ENCODE measurements around the gene PKP4. TPM values are rescaled to one million over a fixed set of nuclear protein-coding genes. Genes with fewer than 3 reads are reported as not detected.

The PKP4 gene
- total RNA-seq, 1 experiment from 2014 or later, result 55.2 TPM

GRCh38 chr2:158603205-158603604 is 146.5 kb downstream of the PKP4 start:
- intact Hi-C loops (cut with micrococcal nuclease), result no loop called here
- H2AFZ ChIP-seq (ENCODE audit: low read depth, low read length, poor library complexity, severe bottlenecking), result no peak overlapping the region
- no peak for ATAC-seq
- no peaks in the 10 kb centered on the region for H3K9me3 ChIP-seq (ENCODE audit: control insufficient read depth in 1 of 2, insufficient read depth in 1 of 2, low read depth in 1 of 2, low read length in 2 of 2)
- DNase-seq (ENCODE audit: low read depth, low spot score), result no peak
- H3K4me2 ChIP-seq (ENCODE audit: low read length), result no peak overlapping the region
- no peaks in the 10 kb centered on the region for H3K79me2 ChIP-seq (ENCODE audit: insufficient read depth, low read length)
- H4K20me1 ChIP-seq (ENCODE audit: insufficient read depth), result no peaks in the 10 kb centered on the region
- TF ChIP-seq ATF3 (IDR thresholded peaks at IDR 0.05) (no peak), FOSL1 (IDR thresholded peaks at IDR 0.05; ENCODE audit: low read depth) (no peak), CBX3 (IDR thresholded peaks at IDR 0.05; ENCODE audit: low read depth) (no peak), REST (IDR thresholded peaks at IDR 0.05; ENCODE audit: low read depth) (no peak), RAD21 (IDR thresholded peaks at IDR 0.05; ENCODE audit: low read depth) (no peak), SIN3A (IDR thresholded peaks at IDR 0.05; ENCODE audit: low read depth) (no peak), CTCF (IDR thresholded peaks at IDR 0.05 in 2 of 3, conservative IDR thresholded peaks at IDR 0.05 in 1 of 3; ENCODE audit: borderline replicate concordance in 1 of 3, insufficient read depth in 1 of 3, low read depth in 2 of 3, low read length in 2 of 3) (no peak), ELF1 (IDR thresholded peaks at IDR 0.05; ENCODE audit: borderline replicate concordance, low read depth) (no peak), TCF7L2 (IDR thresholded peaks at IDR 0.05; ENCODE audit: borderline replicate concordance, extremely low read depth, insufficient read depth, insufficient read length) (no peak), MAX (IDR thresholded peaks at IDR 0.05) (no peak), ZNF274 (IDR thresholded peaks at IDR 0.05; ENCODE audit: low read depth, low read length) (no peak), ZBTB33 (IDR thresholded peaks at IDR 0.05; ENCODE audit: extremely low read depth, insufficient replicate concordance, low read length) (no peak), CEBPB (IDR thresholded peaks at IDR 0.05; ENCODE audit: low read depth) (no peak), YY1 (IDR thresholded peaks at IDR 0.05; ENCODE audit: extremely low read depth, insufficient replicate concordance, low read depth, low read length) (no peak), EZH2phosphoT487 (IDR thresholded peaks at IDR 0.05; ENCODE audit: borderline replicate concordance) (no peak), POLR2AphosphoS5 (IDR thresholded peaks at IDR 0.05; ENCODE audit: low read depth, low read length) (no peak), POLR2A (IDR thresholded peaks at IDR 0.05; ENCODE audit: borderline replicate concordance, extremely low read depth, insufficient read depth, insufficient read length) (no peak), ZFX (IDR thresholded peaks at IDR 0.05) (no peak), JUND (IDR thresholded peaks at IDR 0.05) (no peak)
- no TSS peak for BruUV-seq (replicated peaks)
- H3K27ac ChIP-seq (ENCODE audit: low read depth, low read length), result no peak overlapping the region
- no peak overlapping the region for H3K9ac ChIP-seq (ENCODE audit: low read length)
- POLR2A ChIA-PET, result no interaction called here
- no peaks in the 10 kb centered on the region for H3K9me2 ChIP-seq (ENCODE audit: insufficient read depth)
- no peak overlapping the region for H3K4me3 ChIP-seq (replicated peaks in 1 of 2; ENCODE audit: low read depth in 1 of 2, low read length in 2 of 2)
- H3K27me3 ChIP-seq (ENCODE audit: insufficient read depth, low read length), result no peaks in the 10 kb centered on the region
- peaks cover 0 to 10% of the 10 kb centered on the region in 2 experiments; a peak in 1 of 4 replicates for H3K4me1 ChIP-seq (ENCODE audit: control insufficient read depth in 1 of 2, insufficient read depth in 2 of 2, low read length in 2 of 2)
- CTCF ChIA-PET, result no interaction called here
- H3K36me3 ChIP-seq (ENCODE audit: control insufficient read depth in 1 of 2, insufficient read depth in 2 of 2, low read length in 2 of 2), result no peaks in the 10 kb centered on the region
- RAD21 ChIA-PET (ENCODE audit: low non-redundant PET in 1 of 2, low total read pairs in 2 of 2, uncharacterized antibody in 2 of 2, unreplicated experiment in 2 of 2), result no interaction called here

All from HCT116 (cell line).